Measurements from ENCODE around the gene SIPA1. TPM values are rescaled to one million over a fixed set of nuclear protein-coding genes. Genes with fewer than 3 reads are reported as not detected.
A peak's percentile ranks its signal among the peaks of the same experiment; 100 is the strongest.

SIPA1 gene
- total and polyA plus RNA-seq, 9 of the 15 experiments (the other 6 are each of a cell fraction or from before 2014, with no cell fraction given) = 0.25 to 85.8 (median 16.8) TPM

DNA sequence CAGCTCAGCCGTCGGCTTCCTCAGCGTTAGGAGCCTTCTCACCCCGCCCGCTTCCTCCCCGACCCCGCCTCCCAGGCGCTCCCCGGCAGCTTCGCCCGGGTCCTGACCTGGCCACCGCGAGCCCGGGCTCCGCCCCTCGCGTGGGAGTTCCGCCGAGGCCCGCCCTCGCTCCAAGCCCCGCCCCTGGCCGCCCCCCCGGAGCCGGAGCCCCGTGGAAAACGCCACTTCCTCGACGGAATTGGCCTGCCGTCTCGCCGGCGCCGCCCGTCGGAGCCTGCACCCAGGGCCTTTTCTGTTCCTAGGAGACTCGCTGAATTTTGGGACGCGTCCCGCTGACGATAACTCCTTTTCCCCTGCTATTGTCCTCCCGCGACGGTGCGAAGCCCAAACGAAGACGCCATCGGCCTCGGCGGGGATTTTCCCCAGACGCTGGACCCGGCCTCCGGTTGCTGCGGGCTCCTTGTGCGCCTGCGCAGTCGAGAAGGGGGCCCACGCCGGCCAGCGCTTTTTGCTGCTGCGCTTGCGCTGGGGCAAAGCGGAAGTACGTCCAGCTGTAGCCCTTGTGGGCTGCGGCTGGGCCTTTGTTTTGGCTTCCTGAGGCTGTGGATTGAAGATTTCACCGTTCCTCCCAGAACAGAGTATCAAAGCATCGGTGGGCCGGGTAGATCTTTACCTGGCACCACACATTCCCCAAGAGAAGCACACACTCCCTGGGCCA lies 14.8 kb downstream of the SIPA1 start (continued):
- TF ChIP-seq, protein P1, sequence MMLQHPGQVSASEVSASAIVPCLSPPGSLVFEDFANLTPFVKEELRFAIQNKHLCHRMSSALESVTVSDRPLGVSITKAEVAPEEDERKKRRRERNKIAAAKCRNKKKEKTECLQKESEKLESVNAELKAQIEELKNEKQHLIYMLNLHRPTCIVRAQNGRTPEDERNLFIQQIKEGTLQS (IDR thresholded peaks at IDR 0.05) = no peak
- TF ChIP-seq, protein P1 (CRISPR knock-in tag; conservative IDR thresholded peaks at IDR 0.05) = 0 out of 2 replicates have a peak, but pooled peaks have one; percentile 19
- TF ChIP-seq, protein P2, sequence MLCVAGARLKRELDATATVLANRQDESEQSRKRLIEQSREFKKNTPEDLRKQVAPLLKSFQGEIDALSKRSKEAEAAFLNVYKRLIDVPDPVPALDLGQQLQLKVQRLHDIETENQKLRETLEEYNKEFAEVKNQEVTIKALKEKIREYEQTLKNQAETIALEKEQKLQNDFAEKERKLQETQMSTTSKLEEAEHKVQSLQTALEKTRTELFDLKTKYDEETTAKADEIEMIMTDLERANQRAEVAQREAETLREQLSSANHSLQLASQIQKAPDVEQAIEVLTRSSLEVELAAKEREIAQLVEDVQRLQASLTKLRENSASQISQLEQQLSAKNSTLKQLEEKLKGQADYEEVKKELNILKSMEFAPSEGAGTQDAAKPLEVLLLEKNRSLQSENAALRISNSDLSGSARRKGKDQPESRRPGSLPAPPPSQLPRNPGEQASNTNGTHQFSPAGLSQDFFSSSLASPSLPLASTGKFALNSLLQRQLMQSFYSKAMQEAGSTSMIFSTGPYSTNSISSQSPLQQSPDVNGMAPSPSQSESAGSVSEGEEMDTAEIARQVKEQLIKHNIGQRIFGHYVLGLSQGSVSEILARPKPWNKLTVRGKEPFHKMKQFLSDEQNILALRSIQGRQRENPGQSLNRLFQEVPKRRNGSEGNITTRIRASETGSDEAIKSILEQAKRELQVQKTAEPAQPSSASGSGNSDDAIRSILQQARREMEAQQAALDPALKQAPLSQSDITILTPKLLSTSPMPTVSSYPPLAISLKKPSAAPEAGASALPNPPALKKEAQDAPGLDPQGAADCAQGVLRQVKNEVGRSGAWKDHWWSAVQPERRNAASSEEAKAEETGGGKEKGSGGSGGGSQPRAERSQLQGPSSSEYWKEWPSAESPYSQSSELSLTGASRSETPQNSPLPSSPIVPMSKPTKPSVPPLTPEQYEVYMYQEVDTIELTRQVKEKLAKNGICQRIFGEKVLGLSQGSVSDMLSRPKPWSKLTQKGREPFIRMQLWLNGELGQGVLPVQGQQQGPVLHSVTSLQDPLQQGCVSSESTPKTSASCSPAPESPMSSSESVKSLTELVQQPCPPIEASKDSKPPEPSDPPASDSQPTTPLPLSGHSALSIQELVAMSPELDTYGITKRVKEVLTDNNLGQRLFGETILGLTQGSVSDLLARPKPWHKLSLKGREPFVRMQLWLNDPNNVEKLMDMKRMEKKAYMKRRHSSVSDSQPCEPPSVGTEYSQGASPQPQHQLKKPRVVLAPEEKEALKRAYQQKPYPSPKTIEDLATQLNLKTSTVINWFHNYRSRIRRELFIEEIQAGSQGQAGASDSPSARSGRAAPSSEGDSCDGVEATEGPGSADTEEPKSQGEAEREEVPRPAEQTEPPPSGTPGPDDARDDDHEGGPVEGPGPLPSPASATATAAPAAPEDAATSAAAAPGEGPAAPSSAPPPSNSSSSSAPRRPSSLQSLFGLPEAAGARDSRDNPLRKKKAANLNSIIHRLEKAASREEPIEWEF (CRISPR knock-in tag; IDR thresholded peaks at IDR 0.05) = no peak
- TF ChIP-seq SLC30A9 (CRISPR knock-in tag; IDR thresholded peaks at IDR 0.05) (no peak), NONO (IDR thresholded peaks at IDR 0.05; ENCODE audit: low read depth in 2 of 2, low read length in 1 of 2) (no peak; a peak in 1 of 4 replicates), DMBX1 (CRISPR knock-in tag; IDR thresholded peaks at IDR 0.05; ENCODE audit: borderline replicate concordance) (no peak), ARHGAP35 (IDR thresholded peaks at IDR 0.05; ENCODE audit: partially characterized antibody) (no peak), WHSC1 (IDR thresholded peaks at IDR 0.05; ENCODE audit: low read length) (no peak), RUNX1 (IDR thresholded peaks at IDR 0.05; ENCODE audit: low read depth) (no peak), HNRNPLL (IDR thresholded peaks at IDR 0.05; ENCODE audit: low read depth, low read length, poor library complexity, severe bottlenecking) (peak; percentile 57), ASH1L (IDR thresholded peaks at IDR 0.05; ENCODE audit: borderline replicate concordance, low read depth, partially characterized antibody) (no peak), JUND (IDR thresholded peaks at IDR 0.05; ENCODE audit: borderline replicate concordance, low read depth, low read length) (peak; percentile 9; the same call in 1 of the 2 replicates), JUND (tag; IDR thresholded peaks at IDR 0.05; ENCODE audit: borderline replicate concordance, low read depth, low read length) (no peak), GATAD2A (IDR thresholded peaks at IDR 0.05) (no peak), ZNF324 (CRISPR knock-in tag; IDR thresholded peaks at IDR 0.05) (no peak), SRSF3 (IDR thresholded peaks at IDR 0.05; ENCODE audit: insufficient read depth, low read length) (no peak), RBM34 (IDR thresholded peaks at IDR 0.05; ENCODE audit: borderline replicate concordance, insufficient read depth, low read length) (no peak), RBM17 (IDR thresholded peaks at IDR 0.05; ENCODE audit: borderline replicate concordance, low read depth, low read length) (no peak), JUN (IDR thresholded peaks at IDR 0.05; ENCODE audit: borderline replicate concordance, low read depth, low read length) (no peak), JUN (CRISPR knock-in tag; IDR thresholded peaks at IDR 0.05; ENCODE audit: borderline replicate concordance) (no peak)
- TF ChIP-seq, protein P3, sequence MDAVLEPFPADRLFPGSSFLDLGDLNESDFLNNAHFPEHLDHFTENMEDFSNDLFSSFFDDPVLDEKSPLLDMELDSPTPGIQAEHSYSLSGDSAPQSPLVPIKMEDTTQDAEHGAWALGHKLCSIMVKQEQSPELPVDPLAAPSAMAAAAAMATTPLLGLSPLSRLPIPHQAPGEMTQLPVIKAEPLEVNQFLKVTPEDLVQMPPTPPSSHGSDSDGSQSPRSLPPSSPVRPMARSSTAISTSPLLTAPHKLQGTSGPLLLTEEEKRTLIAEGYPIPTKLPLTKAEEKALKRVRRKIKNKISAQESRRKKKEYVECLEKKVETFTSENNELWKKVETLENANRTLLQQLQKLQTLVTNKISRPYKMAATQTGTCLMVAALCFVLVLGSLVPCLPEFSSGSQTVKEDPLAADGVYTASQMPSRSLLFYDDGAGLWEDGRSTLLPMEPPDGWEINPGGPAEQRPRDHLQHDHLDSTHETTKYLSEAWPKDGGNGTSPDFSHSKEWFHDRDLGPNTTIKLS (IDR thresholded peaks at IDR 0.05; ENCODE audit: borderline replicate concordance, low read depth) = no peak
